PFSK-1 (cell line): ENCODE measurements around the gene NANS.

Source experiments
- FOXP2 ChIP-seq: optimal IDR thresholded peaks from 2 replicates; pipeline ENCODE3; 2011; ENCODE audit warnings: borderline replicate concordance, control low read depth, inconsistent platforms; ENCODE audit not compliant: insufficient read depth; ENCODE audit errors: extremely low read length, extremely low read depth
- POLR2AphosphoS5 ChIP-seq: IDR thresholded peaks from 2 replicates; pipeline ENCODE4 v1.6.1; 2012; ENCODE audit warnings: low read depth, mild to moderate bottlenecking, control low read depth, low read length, moderate library complexity
- SIN3A ChIP-seq: IDR thresholded peaks from 2 replicates; pipeline ENCODE4 v1.6.1; 2012; ENCODE audit warnings: mild to moderate bottlenecking, low read length, moderate library complexity, borderline replicate concordance; ENCODE audit not compliant: insufficient read depth
- TAF1 ChIP-seq: IDR thresholded peaks from 2 replicates; pipeline ENCODE4 v1.6.1; 2012; ENCODE audit warnings: low read length, control low read depth, borderline replicate concordance; ENCODE audit not compliant: insufficient read depth
- TF ChIP-seq, protein P1 (sequence below), 2 experiments: IDR thresholded peaks; 2 replicates each; pipeline versions ENCODE4 v1.6.1 to v1.8.0; 2011 to 2012; ENCODE audit warnings: low read depth in 2 of 2, low read length in 2 of 2, control low read depth in 1 of 2, inconsistent platforms in 1 of 2, mild to moderate bottlenecking in 1 of 2, moderate library complexity in 1 of 2; ENCODE audit not compliant: insufficient read depth in 1 of 2

The NANS gene

GRCh38 chr9:98118640-98119601 lies 62.4 kb downstream of the NANS start, which contains the start of gene TRIM14:
Gene TRIM14, minus strand, starts transcription at chr9:98119222. Its CDS starts 34 bp downstream, at chr9:98119188.
- TF ChIP-seq FOXP2 (no peak), POLR2AphosphoS5 (no peak), TAF1 (no peak), SIN3A (no peak)
- TF ChIP-seq, protein P1, sequence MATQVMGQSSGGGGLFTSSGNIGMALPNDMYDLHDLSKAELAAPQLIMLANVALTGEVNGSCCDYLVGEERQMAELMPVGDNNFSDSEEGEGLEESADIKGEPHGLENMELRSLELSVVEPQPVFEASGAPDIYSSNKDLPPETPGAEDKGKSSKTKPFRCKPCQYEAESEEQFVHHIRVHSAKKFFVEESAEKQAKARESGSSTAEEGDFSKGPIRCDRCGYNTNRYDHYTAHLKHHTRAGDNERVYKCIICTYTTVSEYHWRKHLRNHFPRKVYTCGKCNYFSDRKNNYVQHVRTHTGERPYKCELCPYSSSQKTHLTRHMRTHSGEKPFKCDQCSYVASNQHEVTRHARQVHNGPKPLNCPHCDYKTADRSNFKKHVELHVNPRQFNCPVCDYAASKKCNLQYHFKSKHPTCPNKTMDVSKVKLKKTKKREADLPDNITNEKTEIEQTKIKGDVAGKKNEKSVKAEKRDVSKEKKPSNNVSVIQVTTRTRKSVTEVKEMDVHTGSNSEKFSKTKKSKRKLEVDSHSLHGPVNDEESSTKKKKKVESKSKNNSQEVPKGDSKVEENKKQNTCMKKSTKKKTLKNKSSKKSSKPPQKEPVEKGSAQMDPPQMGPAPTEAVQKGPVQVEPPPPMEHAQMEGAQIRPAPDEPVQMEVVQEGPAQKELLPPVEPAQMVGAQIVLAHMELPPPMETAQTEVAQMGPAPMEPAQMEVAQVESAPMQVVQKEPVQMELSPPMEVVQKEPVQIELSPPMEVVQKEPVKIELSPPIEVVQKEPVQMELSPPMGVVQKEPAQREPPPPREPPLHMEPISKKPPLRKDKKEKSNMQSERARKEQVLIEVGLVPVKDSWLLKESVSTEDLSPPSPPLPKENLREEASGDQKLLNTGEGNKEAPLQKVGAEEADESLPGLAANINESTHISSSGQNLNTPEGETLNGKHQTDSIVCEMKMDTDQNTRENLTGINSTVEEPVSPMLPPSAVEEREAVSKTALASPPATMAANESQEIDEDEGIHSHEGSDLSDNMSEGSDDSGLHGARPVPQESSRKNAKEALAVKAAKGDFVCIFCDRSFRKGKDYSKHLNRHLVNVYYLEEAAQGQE (IDR thresholded peaks at IDR 0.05; ENCODE audit: insufficient read depth in 1 of 2, low read depth in 2 of 2, low read length in 2 of 2): no peak

GRCh38 chr9:98120476-98120875 lies 63.9 kb downstream of the NANS start:
- no peak for TF ChIP-seq TAF1
- TF ChIP-seq FOXP2: no peak
- TF ChIP-seq, protein P1 (IDR thresholded peaks at IDR 0.05; ENCODE audit: insufficient read depth in 1 of 2, low read depth in 2 of 2, low read length in 2 of 2): no peak
- no peak for TF ChIP-seq SIN3A
- TF ChIP-seq POLR2AphosphoS5: no peak

DNA sequence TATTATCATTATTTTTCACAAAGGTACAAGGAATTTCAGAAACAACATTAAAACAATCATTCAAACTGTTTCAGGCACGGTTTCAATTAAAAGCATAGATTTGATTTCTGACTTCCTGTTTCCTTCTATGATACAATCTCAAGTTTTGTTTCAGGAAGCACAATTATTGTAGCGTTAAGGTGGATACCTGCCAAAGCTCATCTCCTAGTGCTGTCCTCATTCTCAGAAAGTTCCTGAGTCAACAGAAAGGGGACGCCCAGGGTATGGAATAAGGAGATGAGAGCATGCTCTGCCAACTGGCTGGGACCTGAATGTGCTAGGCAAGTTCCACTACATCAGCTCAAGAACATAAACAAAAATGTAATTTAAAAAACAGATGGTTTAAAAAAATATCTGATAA lies 64.5 kb downstream of the NANS start:
- TF ChIP-seq SIN3A: no peak
- TF ChIP-seq TAF1: no peak
- TF ChIP-seq FOXP2: no peak
- TF ChIP-seq POLR2AphosphoS5: no peak
- TF ChIP-seq, protein P1 (IDR thresholded peaks at IDR 0.05; ENCODE audit: insufficient read depth in 1 of 2, low read depth in 2 of 2, low read length in 2 of 2): no peak

- TF ChIP-seq FOXP2 (no peak), POLR2AphosphoS5 (no peak), TAF1 (no peak), SIN3A (no peak)
- TF ChIP-seq, protein P1 (IDR thresholded peaks at IDR 0.05; ENCODE audit: insufficient read depth in 1 of 2, low read depth in 2 of 2, low read length in 2 of 2): no peak
Measured at GRCh38 chr9:98124637-98125426, 68.3 kb downstream of the NANS start.
